RWPE1 (cell line): ENCODE data around the gene KRT8.

Experiments
- CTCF ChIA-PET: fragments of 350-600 bp; sonication (Branson Sonifier 250); formaldehyde crosslinking; extraction: SDS; loops from one replicate; lab custom pipeline; 2021; lab: Yijun Ruan, JAX
- POLR2A ChIA-PET: fragments of 400-600 bp; formaldehyde crosslinking; extraction: SDS; loops from one replicate; lab custom pipeline; 2020; ENCODE audit warnings: antibody characterized with exemption; ENCODE audit not compliant: low non-redundant PET; lab: Yijun Ruan, JAX
- DNase-seq: peaks from one replicate; pipeline ENCODE4 v3.0.0; 2012; ENCODE audit warnings: low spot score
- H3K27ac ChIP-seq: fragments of 450-650 bp; 2 replicates; pipeline ENCODE4 v1.5.1; 2017
- TF ChIP-seq, protein P1 (sequence below): fragments of 450-650 bp; conservative IDR thresholded peaks from 2 replicates; pipeline ENCODE4 v1.5.1; 2017; ENCODE audit warnings: low read depth, mild to moderate bottlenecking

The KRT8 gene

DNA sequence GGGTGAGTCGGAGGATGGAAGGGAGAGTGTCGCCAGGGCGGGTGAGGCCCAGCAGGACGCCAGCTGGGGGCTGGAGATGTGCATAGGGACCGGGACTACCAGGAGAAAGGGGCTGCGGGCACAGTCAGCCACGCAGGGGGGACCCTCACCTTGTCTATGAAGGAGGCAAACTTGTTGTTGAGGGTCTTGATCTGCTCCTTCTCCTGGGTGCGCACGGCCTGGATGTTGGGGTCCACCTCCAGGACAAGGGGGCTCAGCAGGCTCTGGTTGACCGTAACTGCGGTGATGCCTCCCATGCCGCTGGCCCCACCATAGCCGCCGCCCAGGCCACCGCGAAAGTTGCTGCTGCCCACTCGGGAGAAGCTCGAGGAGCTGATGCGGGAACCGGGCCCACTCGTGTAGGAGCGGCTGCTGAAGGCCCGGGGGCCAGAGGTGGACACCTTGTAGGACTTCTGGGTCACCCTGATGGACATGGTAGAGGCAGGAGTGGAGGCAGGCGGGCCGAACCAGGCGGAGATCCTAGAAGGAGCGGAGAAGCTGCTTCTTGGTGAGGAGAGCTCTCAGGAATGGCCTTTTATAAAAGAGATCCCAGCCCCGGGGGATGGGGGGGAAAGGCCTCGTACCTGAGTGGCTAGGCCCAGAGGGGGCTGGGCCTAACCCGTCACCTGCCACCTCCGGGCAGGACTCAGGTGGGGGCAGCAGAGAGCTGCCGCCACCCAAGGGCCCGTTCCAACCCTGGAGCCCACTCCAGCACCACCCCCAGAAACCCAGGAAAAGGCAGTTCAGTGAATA lies at the start of gene KRT8:
TSS of gene KRT8 (minus strand) at position 568 of the 792 bp plus-strand sequence. CDS start at position 473, 95 bp downstream.
- H3K27ac ChIP-seq = peak within 1 kb of the TSS; percentile 96
- ChIA-PET CTCF (interaction anchor here (0.6 to 3.5 kb wide), 12 partner anchors 12 to 749 kb away, joined by 3 to 29 read pairs (median 3); partner anchors contain the start of gene KRT5), POLR2A (interaction anchor here (0.7 to 1.1 kb wide), 3 partner anchors 33 to 1284 kb away, joined by 3 to 8 read pairs (median 7); no protein-coding TSS in a partner anchor)
- TF ChIP-seq, protein P1, sequence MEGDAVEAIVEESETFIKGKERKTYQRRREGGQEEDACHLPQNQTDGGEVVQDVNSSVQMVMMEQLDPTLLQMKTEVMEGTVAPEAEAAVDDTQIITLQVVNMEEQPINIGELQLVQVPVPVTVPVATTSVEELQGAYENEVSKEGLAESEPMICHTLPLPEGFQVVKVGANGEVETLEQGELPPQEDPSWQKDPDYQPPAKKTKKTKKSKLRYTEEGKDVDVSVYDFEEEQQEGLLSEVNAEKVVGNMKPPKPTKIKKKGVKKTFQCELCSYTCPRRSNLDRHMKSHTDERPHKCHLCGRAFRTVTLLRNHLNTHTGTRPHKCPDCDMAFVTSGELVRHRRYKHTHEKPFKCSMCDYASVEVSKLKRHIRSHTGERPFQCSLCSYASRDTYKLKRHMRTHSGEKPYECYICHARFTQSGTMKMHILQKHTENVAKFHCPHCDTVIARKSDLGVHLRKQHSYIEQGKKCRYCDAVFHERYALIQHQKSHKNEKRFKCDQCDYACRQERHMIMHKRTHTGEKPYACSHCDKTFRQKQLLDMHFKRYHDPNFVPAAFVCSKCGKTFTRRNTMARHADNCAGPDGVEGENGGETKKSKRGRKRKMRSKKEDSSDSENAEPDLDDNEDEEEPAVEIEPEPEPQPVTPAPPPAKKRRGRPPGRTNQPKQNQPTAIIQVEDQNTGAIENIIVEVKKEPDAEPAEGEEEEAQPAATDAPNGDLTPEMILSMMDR = peak; percentile 80
- peak; percentile 98 for DNase-seq

DNA sequence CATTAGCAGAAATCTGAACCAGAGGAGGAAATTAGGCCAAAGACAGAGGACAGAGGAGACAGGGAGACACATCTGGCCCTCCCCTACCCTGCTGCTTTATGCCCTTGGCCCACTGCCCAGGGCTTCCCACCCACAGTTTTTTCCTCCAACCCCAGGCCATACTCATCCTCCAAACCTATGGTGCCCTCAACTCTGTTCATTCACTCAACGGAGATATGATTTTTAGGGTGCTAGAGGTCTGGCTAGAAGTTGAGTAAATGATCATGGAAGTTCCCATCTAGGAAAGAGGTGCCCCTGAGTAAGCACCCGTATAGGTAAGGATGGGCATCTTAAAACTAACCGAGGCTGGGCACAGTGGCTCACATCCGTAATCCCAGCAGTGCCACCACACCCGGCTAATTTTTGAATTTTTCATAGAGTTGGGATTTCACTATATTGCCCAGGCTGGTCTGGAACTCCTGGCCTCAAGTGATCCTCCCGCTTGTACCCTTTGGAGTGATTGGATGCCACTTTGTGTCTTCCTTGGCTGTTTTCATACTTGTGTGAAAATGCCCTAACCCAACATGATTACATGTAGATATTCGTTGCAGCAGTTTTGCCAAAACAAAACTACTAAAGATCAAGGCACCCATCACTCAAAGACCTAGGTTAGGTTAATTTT lies 48.4 kb upstream of the KRT8 start:
- DNase-seq = no peak
- POLR2A ChIA-PET = no interaction called here

DNA sequence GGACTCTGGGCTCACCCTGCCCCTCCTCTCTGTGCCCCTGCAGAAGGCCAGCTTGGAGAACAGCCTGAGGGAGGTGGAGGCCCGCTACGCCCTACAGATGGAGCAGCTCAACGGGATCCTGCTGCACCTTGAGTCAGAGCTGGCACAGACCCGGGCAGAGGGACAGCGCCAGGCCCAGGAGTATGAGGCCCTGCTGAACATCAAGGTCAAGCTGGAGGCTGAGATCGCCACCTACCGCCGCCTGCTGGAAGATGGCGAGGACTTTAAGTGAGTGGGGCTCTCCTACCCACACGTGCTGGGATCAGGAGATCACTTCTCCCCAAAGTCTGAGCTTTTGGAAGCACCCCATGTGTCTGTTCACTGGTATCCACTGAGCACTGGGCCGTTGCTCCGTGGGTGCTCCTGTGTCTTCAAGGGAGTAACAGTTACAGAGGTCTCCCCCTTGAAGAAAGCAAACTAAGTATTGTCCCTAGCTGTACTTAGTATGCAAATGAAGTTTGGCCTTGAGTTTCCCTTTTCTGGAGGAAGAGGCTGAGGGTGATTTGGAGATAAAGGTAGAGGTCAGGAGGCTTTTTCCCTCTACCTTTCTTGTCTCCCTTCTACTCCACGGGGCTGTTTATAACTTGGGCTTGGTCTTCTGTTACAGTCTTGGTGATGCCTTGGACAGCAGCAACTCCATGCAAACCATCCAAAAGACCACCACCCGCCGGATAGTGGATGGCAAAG lies 47.4 kb upstream of the KRT8 start:
- POLR2A ChIA-PET = no interaction called here
- no peak for DNase-seq

More for the DNA sequence above, 48.4 kb upstream of the KRT8 start:
- TF ChIP-seq, protein P1 = no peak
- H3K27ac ChIP-seq = peak overlapping the region; percentile 92
- CTCF ChIA-PET = no interaction called here

DNA sequence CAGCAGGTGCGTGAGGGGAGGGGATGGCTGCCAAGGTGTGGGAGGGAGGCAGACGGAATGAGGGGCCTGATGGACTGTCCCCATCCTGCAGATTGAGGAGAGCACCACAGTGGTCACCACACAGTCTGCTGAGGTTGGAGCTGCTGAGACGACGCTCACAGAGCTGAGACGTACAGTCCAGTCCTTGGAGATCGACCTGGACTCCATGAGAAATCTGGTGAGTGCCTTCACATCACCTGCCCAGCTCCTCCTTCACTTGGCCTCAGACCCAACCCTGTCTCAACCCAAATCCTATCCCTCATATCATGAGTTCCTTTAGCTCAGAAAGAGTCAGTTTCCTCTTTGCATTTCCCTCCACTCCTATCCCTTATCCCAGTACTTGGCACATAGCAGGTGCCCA lies 46.8 kb upstream of the KRT8 start:
- DNase-seq = no peak
- ChIA-PET POLR2A (no interaction called here), CTCF (interaction anchor here (0.6 to 1.1 kb wide), 4 partner anchors 29 to 67 kb away, joined by 3 to 6 read pairs (median 3); no protein-coding TSS in a partner anchor)
- TF ChIP-seq, protein P1 = no peak
- H3K27ac ChIP-seq = peak overlapping the region; percentile 92

More for the DNA sequence above, 47.4 kb upstream of the KRT8 start:
- TF ChIP-seq, protein P1 = no peak
- peak overlapping the region; percentile 92 for H3K27ac ChIP-seq
- CTCF ChIA-PET = interaction anchor here (0.6 to 1.1 kb wide), 4 partner anchors 28 to 109 kb away, joined by 3 to 6 read pairs (median 3); no protein-coding TSS in a partner anchor

DNA sequence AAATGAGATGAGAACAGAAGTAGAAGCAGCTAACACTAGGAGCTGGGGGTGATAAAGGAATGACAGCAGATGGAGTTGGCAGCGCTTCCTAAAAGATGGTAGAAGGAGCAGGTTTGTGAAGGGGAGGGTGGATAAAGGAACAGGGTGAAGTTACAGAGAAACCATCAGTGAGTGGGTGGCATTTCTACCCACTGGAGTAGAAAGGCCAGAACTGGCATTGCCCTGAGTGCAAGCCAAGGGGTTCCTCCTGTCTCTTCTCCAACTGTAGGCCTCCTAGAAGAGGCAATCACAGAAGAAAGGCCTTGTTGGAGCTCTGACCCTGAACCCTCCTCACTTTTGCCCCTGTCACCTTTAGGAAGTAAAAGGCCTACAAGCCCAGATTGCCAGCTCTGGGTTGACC lies 46.2 kb upstream of the KRT8 start:
- CTCF ChIA-PET = interaction anchor here (0.6 to 1.1 kb wide), 3 partner anchors 45 to 66 kb away, joined by 3 to 6 read pairs (median 3); no protein-coding TSS in a partner anchor
- H3K27ac ChIP-seq = peak overlapping the region; percentile 92
- POLR2A ChIA-PET = interaction anchor here (0.6 kb wide), 1 partner anchor 45 kb away, joined by 6 read pairs; no protein-coding TSS in a partner anchor
- no peak for DNase-seq
- TF ChIP-seq, protein P1 = no peak
